Coronary artery (tissue), 2 donors: ENCODE results near the gene NARS2.

Experiments used
- DNase-seq: peaks from one replicate; pipeline ENCODE4 v3.0.0-alpha.2; 2017; ENCODE audit warnings: low spot score
- H3K27ac ChIP-seq, 2 donors: fragments of 200-600 bp; sonication (generic); one replicate each; pipeline ENCODE4 v1.5.1; 2016 to 2019
- H3K4me3 ChIP-seq: fragments of 200-600 bp; sonication (generic); 2 replicates; pipeline ENCODE4 v1.5.1; 2016; ENCODE audit warnings: mild to moderate bottlenecking, moderate library complexity
- CTCF ChIP-seq: fragments of 200-600 bp; sonication (generic); IDR thresholded peaks from one replicate; pipeline ENCODE4 v1.5.1; 2019; ENCODE audit warnings: antibody characterized with exemption

Gene NARS2

GRCh38 chr11:78588517-78588916, 13.9 kb upstream of the NARS2 start:
- TF ChIP-seq CTCF, result no peak
- DNase-seq, result no peak
- Histone ChIP-seq H3K27ac (no peak overlapping the region), H3K4me3 (no peak overlapping the region)

GRCh38 chr11:78587446-78587845, 12.8 kb upstream of the NARS2 start:
- Histone ChIP-seq H3K4me3 (no peak overlapping the region), H3K27ac (no peak overlapping the region)
- DNase-seq, result no peak
- TF ChIP-seq CTCF, result no peak

GRCh38 chr11:78586452-78587046, 11.9 kb upstream of the NARS2 start:
- no peak overlapping the region for H3K4me3 ChIP-seq
- TF ChIP-seq CTCF, result no peak
- DNase-seq, result no peak

GRCh38 chr11:78583889-78584288, 9.2 kb upstream of the NARS2 start:
- no peak overlapping the region for H3K27ac ChIP-seq
- no peak for TF ChIP-seq CTCF
- no peak overlapping the region for H3K4me3 ChIP-seq
- DNase-seq, result no peak

More at GRCh38 chr11:78586452-78587046, 11.9 kb upstream of the NARS2 start:
- no peak overlapping the region for H3K27ac ChIP-seq

- H3K27ac ChIP-seq, result no peak overlapping the region
- DNase-seq, result no peak
- no peak for TF ChIP-seq CTCF
- H3K4me3 ChIP-seq, result no peak overlapping the region
These were observed 2.8 kb upstream of the NARS2 start for GRCh38 chr11:78577495-78577894.

GRCh38 chr11:78576549-78577097, 2.0 kb upstream of the NARS2 start:
- Histone ChIP-seq H3K4me3 (no peak overlapping the region), H3K27ac (no peak overlapping the region)
- TF ChIP-seq CTCF, result no peak
- DNase-seq, result no peak

GRCh38 chr11:78575478-78575877, 814 bp upstream of the NARS2 start:
- Histone ChIP-seq H3K4me3 (peak overlapping the region; percentile 80), H3K27ac (peak overlapping the region; percentile 83 to 84)
- no peak for TF ChIP-seq CTCF
- DNase-seq, result no peak
